Anterior cingulate cortex (tissue), 58 donors: ENCODE measurements around the gene PPIG.
"Not testable (repeated sequence)": the region's sequence is repeated elsewhere in the genome, so short reads cannot be mapped to it uniquely, and the experiment has no call there.

Experiments used
- DNase-seq, 58 donors: peaks; one replicate each; lab custom pipeline; 2025; lab: John Stamatoyannopoulos, UW

The PPIG gene

GRCh38 chr2:169585673-169586072, 1.5 kb downstream of the PPIG start:
- DNase-seq = no peak

- DNase-seq = no peak
Observed at GRCh38 chr2:169590804-169591203, 6.7 kb downstream of the PPIG start.

- DNase-seq = not testable (repeated sequence)
Observed at GRCh38 chr2:169596546-169596945, 12.4 kb downstream of the PPIG start.

GRCh38 chr2:169598982-169599381, 14.8 kb downstream of the PPIG start:
- no peak for DNase-seq

GRCh38 chr2:169599568-169599967, 15.4 kb downstream of the PPIG start:
- no peak for DNase-seq

- DNase-seq = no peak
Observed at GRCh38 chr2:169609264-169609663, 25.1 kb downstream of the PPIG start.

- no peak for DNase-seq
Observed at GRCh38 chr2:169613876-169614275, 29.7 kb downstream of the PPIG start.

- not testable (repeated sequence) for DNase-seq
Observed at GRCh38 chr2:169615982-169616381, 31.8 kb downstream of the PPIG start.

- no peak for DNase-seq
Observed at GRCh38 chr2:169619946-169620345, 35.8 kb downstream of the PPIG start.

GRCh38 chr2:169620509-169620908, 36.4 kb downstream of the PPIG start:
- no peak for DNase-seq

GRCh38 chr2:169623235-169623634, 39.1 kb downstream of the PPIG start:
- no peak for DNase-seq

GRCh38 chr2:169625781-169626180, 41.6 kb downstream of the PPIG start:
- no peak for DNase-seq

- DNase-seq = no peak
Observed at GRCh38 chr2:169636440-169637097, 52.4 kb downstream of the PPIG start.

- DNase-seq = no peak
Observed at GRCh38 chr2:169637620-169638019, 53.5 kb downstream of the PPIG start.

GRCh38 chr2:169640104-169640503, 56.0 kb downstream of the PPIG start:
- no peak for DNase-seq

- DNase-seq = no peak
Observed at GRCh38 chr2:169641464-169641863, 57.3 kb downstream of the PPIG start.

- DNase-seq = no peak
Observed at GRCh38 chr2:169644173-169644572, 60.0 kb downstream of the PPIG start.

- DNase-seq = no peak
Observed at GRCh38 chr2:169647496-169647895, 63.3 kb downstream of the PPIG start.

GRCh38 chr2:169649278-169649677, 65.1 kb downstream of the PPIG start:
- no peak for DNase-seq

- DNase-seq = no peak
Observed at GRCh38 chr2:169653636-169654035, 69.5 kb downstream of the PPIG start.

GRCh38 chr2:169656164-169656563, 72.0 kb downstream of the PPIG start:
- no peak for DNase-seq

- DNase-seq = no peak
Observed at GRCh38 chr2:169658877-169659276, 74.7 kb downstream of the PPIG start.

GRCh38 chr2:169659320-169659719, 75.2 kb downstream of the PPIG start:
- no peak for DNase-seq
